H1 (cell line): Measurements from ENCODE around the gene UBN2. TPM values are rescaled to one million over a fixed set of nuclear protein-coding genes. Genes with fewer than 3 reads are reported as not detected.
A peak's percentile ranks its signal among the peaks of the same experiment; 100 is the strongest.

ENCODE experiments used
- CTCF ChIA-PET: fragments of 300-600 bp; sonication (Branson Sonifier 250); formaldehyde crosslinking; loops from one replicate; lab custom pipeline; 2021; ENCODE audit not compliant: partially characterized antibody; lab: Charles Lee
- POLR2A ChIA-PET: fragments of 300-600 bp; sonication (Branson Sonifier 250); formaldehyde crosslinking; loops from one replicate; lab custom pipeline; 2021; ENCODE audit warnings: inconsistent platforms; ENCODE audit not compliant: partially characterized antibody; lab: Charles Lee
- DNase-seq, 2 experiments: peaks; one replicate each; pipeline versions ENCODE4 v3.0.0 to v3.0.0-alpha.2; 2010 to 2022; ENCODE audit warnings: low spot score in 2 of 2, low read depth in 1 of 2, mixed read lengths in 1 of 2
- FAIRE-seq: peaks from 2 replicates; lab custom pipeline; 2011; peaks lifted over from hg19 to GRCh38; lab: Jason Lieb, UNC
- H2AFZ ChIP-seq: 2 replicates; pipeline ENCODE4 v1.8.1; 2012; ENCODE audit warnings: low read length, inconsistent platforms
- H2AK5ac ChIP-seq: 2 replicates; pipeline ENCODE4 v1.6.1; 2013; ENCODE audit warnings: low read depth, low read length
- H2BK120ac ChIP-seq: replicated peaks from 2 replicates; pipeline ENCODE3; 2013; ENCODE audit warnings: low read depth, low read length, inconsistent platforms
- H2BK12ac ChIP-seq: 2 replicates; pipeline ENCODE4 v1.6.1; 2013; ENCODE audit warnings: low read depth, low read length
- H2BK15ac ChIP-seq: 2 replicates; pipeline ENCODE4 v1.6.1; 2013; ENCODE audit warnings: low read length
- H2BK20ac ChIP-seq: 2 replicates; pipeline ENCODE4 v1.6.1; 2013; ENCODE audit warnings: low read length
- H2BK5ac ChIP-seq: 2 replicates; pipeline ENCODE4 v1.6.1; 2013; ENCODE audit warnings: low read depth, low read length
- H3K14ac ChIP-seq: 2 replicates; pipeline ENCODE4 v1.6.1; 2013; ENCODE audit warnings: inconsistent platforms; ENCODE audit not compliant: insufficient read length
- H3K18ac ChIP-seq: 2 replicates; pipeline ENCODE4 v1.6.1; 2013; ENCODE audit warnings: low read length; ENCODE audit errors: extremely low read depth
- H3K23ac ChIP-seq: 2 replicates; pipeline ENCODE4 v1.6.1; 2013; ENCODE audit warnings: inconsistent platforms; ENCODE audit not compliant: insufficient read length
- H3K23me2 ChIP-seq: 2 replicates; pipeline ENCODE4 v1.6.1; 2013; ENCODE audit warnings: low read depth, low read length
- H3K27ac ChIP-seq: 2 replicates; pipeline ENCODE4 v1.6.1; 2011; ENCODE audit warnings: low read depth, low read length, inconsistent platforms
- H3K27me3 ChIP-seq, 4 experiments: replicated peaks in 1 of 4; 1 replicate in 1 of 4; 2 replicates in 3 of 4; pipeline versions ENCODE4 v1.6.1 to v1.8.1; 2011 to 2013; ENCODE audit warnings: low read length in 3 of 4, mild to moderate bottlenecking in 3 of 4, inconsistent platforms in 2 of 4, mixed read lengths in 2 of 4, moderate library complexity in 1 of 4; ENCODE audit not compliant: control insufficient read depth in 3 of 4, insufficient read depth in 3 of 4; ENCODE audit errors: extremely low read depth in 1 of 4
- H3K36me3 ChIP-seq, 4 experiments: 2 replicates each; pipeline versions ENCODE4 v1.6.1 to v1.8.1; 2011 to 2013; ENCODE audit warnings: mild to moderate bottlenecking in 4 of 4, low read length in 3 of 4, moderate library complexity in 2 of 4, control low read depth in 1 of 4, inconsistent platforms in 1 of 4; ENCODE audit not compliant: insufficient read depth in 4 of 4, control insufficient read depth in 2 of 4
- H3K4ac ChIP-seq: replicated peaks from 2 replicates; pipeline ENCODE3; 2013; ENCODE audit warnings: low read length, low read depth, mixed read lengths, inconsistent platforms; ENCODE audit not compliant: insufficient read length
- H3K4me1 ChIP-seq, 4 experiments: replicated peaks in 1 of 4; 1 replicate in 1 of 4; 2 replicates in 3 of 4; pipeline versions ENCODE4 v1.6.1 to v1.8.1; 2011 to 2013; ENCODE audit warnings: low read length in 3 of 4, inconsistent platforms in 2 of 4, mixed read lengths in 1 of 4; ENCODE audit not compliant: insufficient read depth in 4 of 4, control insufficient read depth in 3 of 4
- H3K4me2 ChIP-seq, 2 experiments: 2 replicates each; pipeline versions ENCODE4 v1.6.1 to v1.8.1; 2011 to 2013; ENCODE audit warnings: low read depth in 2 of 2, low read length in 2 of 2, control low read depth in 1 of 2, inconsistent platforms in 1 of 2, mild to moderate bottlenecking in 1 of 2; ENCODE audit not compliant: insufficient read depth in 1 of 2
- H3K4me3 ChIP-seq, 4 experiments: fragments of 200-600, 300-600 bp in 1 of 4; sonication (generic), shearing (Covaris generic), sonication (Bioruptor Twin) in 1 of 4; 2 replicates each; pipeline versions ENCODE4 v1.5.1 to v1.8.1; 2011 to 2016; ENCODE audit warnings: low read length in 4 of 4, low read depth in 3 of 4, control low read depth in 2 of 4, inconsistent platforms in 2 of 4, mild to moderate bottlenecking in 2 of 4, mixed read lengths in 1 of 4, moderate library complexity in 1 of 4; ENCODE audit not compliant: insufficient read depth in 2 of 4; ENCODE audit errors: extremely low read depth in 1 of 4
- H3K56ac ChIP-seq: replicated peaks from 2 replicates; pipeline ENCODE3; 2013; ENCODE audit warnings: low read depth, mild to moderate bottlenecking, mixed read lengths, low read length, inconsistent platforms; ENCODE audit not compliant: insufficient read length
- H3K79me1 ChIP-seq: 2 replicates; pipeline ENCODE4 v1.6.1; 2013; ENCODE audit warnings: low read depth, low read length, control low read depth
- H3K79me2 ChIP-seq, 2 experiments: 2 replicates each; pipeline versions ENCODE4 v1.6.1 to v1.8.1; 2012 to 2013; ENCODE audit warnings: low read length in 2 of 2, mild to moderate bottlenecking in 2 of 2, inconsistent platforms in 1 of 2; ENCODE audit not compliant: insufficient read depth in 2 of 2, control insufficient read depth in 1 of 2
- H3K9ac ChIP-seq, 4 experiments: replicated peaks in 1 of 4; 1 replicate in 1 of 4; 2 replicates in 3 of 4; pipeline versions ENCODE4 v1.6.1 to v1.8.1; 2011 to 2013; ENCODE audit warnings: low read depth in 3 of 4, low read length in 3 of 4, control low read depth in 2 of 4, mild to moderate bottlenecking in 2 of 4, moderate library complexity in 2 of 4, inconsistent platforms in 1 of 4; ENCODE audit errors: extremely low read depth in 1 of 4
- H3K9me3 ChIP-seq, 2 experiments: 2 replicates each; pipeline versions ENCODE4 v1.6.1 to v1.8.1; 2012 to 2013; ENCODE audit warnings: mild to moderate bottlenecking in 2 of 2, moderate library complexity in 2 of 2, control low read depth in 1 of 2, inconsistent platforms in 1 of 2, low read depth in 1 of 2, low read length in 1 of 2, mixed read lengths in 1 of 2; ENCODE audit not compliant: insufficient read depth in 2 of 2
- H4K20me1 ChIP-seq, 2 experiments: replicated peaks in 1 of 2; 2 replicates each; pipeline versions ENCODE3 to v1.8.1; 2011 to 2013; ENCODE audit warnings: inconsistent platforms in 2 of 2, low read length in 2 of 2, mild to moderate bottlenecking in 1 of 2; ENCODE audit not compliant: insufficient read depth in 2 of 2, control insufficient read depth in 1 of 2
- H4K5ac ChIP-seq: 2 replicates; pipeline ENCODE4 v1.6.1; 2013; ENCODE audit warnings: low read length, low read depth, mixed read lengths, inconsistent platforms; ENCODE audit not compliant: insufficient read length
- H4K8ac ChIP-seq: 2 replicates; pipeline ENCODE4 v1.8.0; 2013; ENCODE audit warnings: mild to moderate bottlenecking, moderate library complexity, low read length, inconsistent platforms; ENCODE audit not compliant: insufficient read depth; ENCODE audit errors: extremely low read depth
- H4K91ac ChIP-seq: replicated peaks from 2 replicates; pipeline ENCODE3; 2013; ENCODE audit warnings: low read length, mixed read lengths, inconsistent platforms; ENCODE audit not compliant: insufficient read length
- ASH2L ChIP-seq: fragments of 200-600, 300-600 bp; sonication (generic); IDR thresholded peaks from one replicate; pipeline ENCODE4 v1.7.1; 2017; ENCODE audit warnings: low read length
- ATF2 ChIP-seq: IDR thresholded peaks from 2 replicates; pipeline ENCODE4 v1.6.1; 2012; ENCODE audit warnings: low read length, inconsistent platforms
- CBX8 ChIP-seq: fragments of 300-800, 300-1000 bp; sonication (generic); IDR thresholded peaks from 2 replicates; pipeline ENCODE4 v1.7.1; 2016; ENCODE audit warnings: low read depth, low read length, borderline replicate concordance
- EGR1 ChIP-seq: IDR thresholded peaks from 2 replicates; pipeline ENCODE4 v1.6.1; 2011; ENCODE audit warnings: low read depth, low read length, borderline replicate concordance
- GABPA ChIP-seq: IDR thresholded peaks from 2 replicates; pipeline ENCODE4 v1.6.1; 2011; ENCODE audit warnings: mild to moderate bottlenecking, low read length, moderate library complexity, borderline replicate concordance; ENCODE audit not compliant: insufficient read depth
- HDAC6 ChIP-seq: IDR thresholded peaks from one replicate; pipeline ENCODE4 v1.7.1; 2012; ENCODE audit warnings: low read depth, mild to moderate bottlenecking, inconsistent platforms, low read length, moderate library complexity
- JUN ChIP-seq: IDR thresholded peaks from 2 replicates; pipeline ENCODE4 v1.6.1; 2011; ENCODE audit warnings: low read depth, mild to moderate bottlenecking, improper control_type of control experiment, low read length
- RNF2 ChIP-seq: fragments of 200-900, 300-1000 bp; sonication (generic); IDR thresholded peaks from 2 replicates; pipeline ENCODE4 v1.7.1; 2016; ENCODE audit warnings: borderline replicate concordance, low read depth, mild to moderate bottlenecking, antibody characterized with exemption, low read length; ENCODE audit not compliant: poor library complexity, severe bottlenecking; ENCODE audit errors: missing control alignments
- SP1 ChIP-seq: IDR thresholded peaks from 2 replicates; pipeline ENCODE4 v1.6.1; 2011; ENCODE audit warnings: low read depth, low read length
- TCF12 ChIP-seq: IDR thresholded peaks from 2 replicates; pipeline ENCODE4 v1.6.1; 2011; ENCODE audit warnings: low read depth, mild to moderate bottlenecking, low read length
- WGBS, 2 experiments: shearing (Covaris generic) in 1 of 2; methylation state at CpG; one replicate each; pipeline versions ENCODE4 v1.1.6 to v1.1.7; 2013 to 2015; ENCODE audit warnings: low lambda C conversion rate in 2 of 2, mixed read lengths in 2 of 2, inconsistent platforms in 1 of 2, low coverage in 1 of 2, missing lambda C conversion rate in 1 of 2; ENCODE audit not compliant: insufficient replicate concordance in 2 of 2, insufficient coverage in 1 of 2, insufficient read length in 1 of 2; ENCODE audit errors: extremely low coverage in 1 of 2, missing lambda C conversion rate in 1 of 2; 5-methylcytosine and 5-hydroxymethylcytosine counted together
- polyA plus RNA-seq, 7 experiments: library from polyadenylated mRNA; depleted of rRNA in 3 of 7; stranded (reverse) in 5 of 7; unstranded in 2 of 7; fragments of >200 nt in 5 of 7; fragments of 200-250 nt in 2 of 7; gene quantifications; 1 replicate in 5 of 7; 2 replicates in 1 of 7; 4 replicates in 1 of 7; pipeline versions ENCODE4 v1.2.1 to v1.2.3, GENCODE V29; 2011 to 2013; ENCODE audit warnings: missing spikeins in 2 of 7, mixed read lengths in 2 of 7
- total RNA-seq: library from RNA; stranded (reverse); fragmentation: NEBNext Ultra II Directional; extraction: Animal tissue kit (Norgen Biotek cat#: 25700); gene quantifications from 2 replicates; pipeline ENCODE4 v1.2.1, GENCODE V29; 2021

The UBN2 gene
- total and polyA plus RNA-seq, 2 of the 8 experiments (the other 6 are each of a cell fraction or from before 2014, with no cell fraction given), result 4.1 to 39.6 TPM

- peak overlapping the region; percentile 40 to 59 for H3K4me2 ChIP-seq
- H3K9ac ChIP-seq, result no peak overlapping the region
Observed at GRCh38 chr7:139183251-139183650, 47.8 kb upstream of the UBN2 start.

More at GRCh38 chr7:139183251-139183650, 47.8 kb upstream of the UBN2 start:
- no peak overlapping the region for H2AK5ac ChIP-seq
- WGBS, 2 experiments, result 28% methylated on average over 2 of the region's 2 CpGs; no CpG with 5 or more reads in 1 of the 2 experiments
- H3K18ac ChIP-seq, result no peak overlapping the region; the same call in 1 of the 2 replicates
- no peak overlapping the region for H2BK15ac ChIP-seq
- no peak overlapping the region for H2AFZ ChIP-seq
- 0 out of 8 replicates have a peak, but pooled peaks cover 0 to 3% (median 0%) of the 10 kb centered on the region in 4 experiments for H3K36me3 ChIP-seq
- ChIA-PET CTCF (no interaction called here), POLR2A (no interaction called here)
- no peak for TF ChIP-seq JUN
- TF ChIP-seq TCF12, result no peak
- no peak for TF ChIP-seq CBX8
- no peak for TF ChIP-seq ASH2L
- TF ChIP-seq GABPA, result no peak
- no peak for TF ChIP-seq HDAC6
- no peak for TF ChIP-seq RNF2
- TF ChIP-seq EGR1, result no peak
- no peak for TF ChIP-seq SP1
- TF ChIP-seq ATF2, result no peak
- no peaks in the 10 kb centered on the region for H3K9me3 ChIP-seq
- H4K8ac ChIP-seq, result no peak overlapping the region
- no peaks in the 10 kb centered on the region for H4K20me1 ChIP-seq
- H3K4me1 ChIP-seq, result peaks cover 0 to 14% (median 6%) of the 10 kb centered on the region in 4 experiments; a peak in 5 of 7 replicates
- no peak overlapping the region for H3K14ac ChIP-seq
- peak overlapping the region; percentile 82; the same call in 1 of the 2 replicates for H2BK5ac ChIP-seq
- H3K23ac ChIP-seq, result no peak overlapping the region
- H3K4ac ChIP-seq, result peak overlapping the region; percentile 13
- H3K79me2 ChIP-seq, result no peaks in the 10 kb centered on the region
- no peaks in the 10 kb centered on the region for H3K23me2 ChIP-seq
- H4K91ac ChIP-seq, result peak overlapping the region; percentile 88
- no peak for FAIRE-seq
- H2BK20ac ChIP-seq, result peak overlapping the region; percentile 2; the same call in 1 of the 2 replicates
- DNase-seq, result no peak
- peak overlapping the region in 1 of 4 experiments; percentile 47; a peak in 1 of 8 replicates for H3K4me3 ChIP-seq
- no peak overlapping the region; the same call in 1 of the 2 replicates for H2BK12ac ChIP-seq
- no peak overlapping the region for H3K56ac ChIP-seq
- H3K27ac ChIP-seq, result no peak overlapping the region
- no peaks in the 10 kb centered on the region for H3K79me1 ChIP-seq
- H2BK120ac ChIP-seq, result peak overlapping the region; percentile 41
- H3K27me3 ChIP-seq, result no peaks in the 10 kb centered on the region
- no peak overlapping the region for H4K5ac ChIP-seq
